Hypothalamus (tissue), 51 donors: Measurements from ENCODE around the gene MACROH2A1.
A peak's percentile ranks its signal among the peaks of the same experiment; 100 is the strongest.

Source experiments
- DNase-seq, 51 donors: peaks; one replicate each; lab custom pipeline; 2025; lab: John Stamatoyannopoulos, UW

The MACROH2A1 gene

DNA sequence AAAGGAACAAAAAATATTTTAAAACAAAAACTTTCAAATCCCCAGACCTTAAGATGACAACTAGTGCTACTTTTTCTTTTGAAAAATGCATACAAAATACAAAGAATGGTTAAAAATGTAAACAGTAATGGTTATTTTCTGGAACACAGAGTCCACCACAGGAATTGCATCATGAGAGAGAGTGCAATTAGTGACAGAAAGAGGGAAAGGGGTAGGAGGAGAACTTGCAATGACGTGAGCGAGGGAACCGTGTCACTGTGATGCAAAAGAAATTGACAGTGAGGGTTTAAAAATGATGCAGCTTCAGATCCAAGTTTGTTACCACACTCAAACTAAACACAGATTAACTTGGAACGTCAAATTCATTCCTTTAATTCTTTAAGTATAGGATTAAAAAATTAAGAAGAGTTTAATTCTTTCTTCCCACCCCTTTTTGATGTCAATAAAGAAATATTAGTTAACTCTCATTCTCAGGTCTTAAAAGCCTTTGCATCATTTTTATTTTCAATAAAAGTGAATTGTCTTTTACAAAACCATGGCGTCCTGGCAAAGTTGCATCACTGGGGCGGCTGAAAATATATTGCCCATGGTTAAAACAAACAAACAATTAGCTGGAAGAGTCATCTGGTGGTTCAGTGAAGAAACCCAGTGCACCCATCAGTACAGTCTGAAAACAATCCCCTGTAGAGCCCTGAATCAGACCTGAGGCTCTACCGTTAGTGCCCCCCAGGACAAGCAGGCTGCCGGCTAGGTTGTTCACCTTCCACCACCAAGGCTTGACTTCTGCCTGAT is 39.5 kb downstream of the MACROH2A1 start:
- no peak for DNase-seq

DNA sequence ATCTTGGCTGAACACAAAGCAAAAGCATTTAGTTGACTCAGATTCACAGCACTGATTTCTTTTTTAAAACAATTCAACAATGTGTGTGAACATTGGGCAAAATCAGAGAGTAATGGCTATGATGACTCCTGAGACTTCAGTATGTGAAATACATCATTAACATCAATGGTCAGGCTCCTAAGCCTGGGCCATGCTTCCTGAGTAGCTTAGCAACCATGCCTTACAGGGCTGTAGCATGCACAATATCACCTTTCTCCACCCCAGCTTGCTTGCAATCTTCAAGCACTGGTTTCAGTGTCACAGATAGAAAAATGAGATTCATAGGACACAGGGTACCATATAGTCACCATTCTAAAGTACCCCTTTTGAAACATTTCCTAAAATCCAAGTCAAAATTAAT is 41.3 kb downstream of the MACROH2A1 start:
- no peak for DNase-seq

DNA sequence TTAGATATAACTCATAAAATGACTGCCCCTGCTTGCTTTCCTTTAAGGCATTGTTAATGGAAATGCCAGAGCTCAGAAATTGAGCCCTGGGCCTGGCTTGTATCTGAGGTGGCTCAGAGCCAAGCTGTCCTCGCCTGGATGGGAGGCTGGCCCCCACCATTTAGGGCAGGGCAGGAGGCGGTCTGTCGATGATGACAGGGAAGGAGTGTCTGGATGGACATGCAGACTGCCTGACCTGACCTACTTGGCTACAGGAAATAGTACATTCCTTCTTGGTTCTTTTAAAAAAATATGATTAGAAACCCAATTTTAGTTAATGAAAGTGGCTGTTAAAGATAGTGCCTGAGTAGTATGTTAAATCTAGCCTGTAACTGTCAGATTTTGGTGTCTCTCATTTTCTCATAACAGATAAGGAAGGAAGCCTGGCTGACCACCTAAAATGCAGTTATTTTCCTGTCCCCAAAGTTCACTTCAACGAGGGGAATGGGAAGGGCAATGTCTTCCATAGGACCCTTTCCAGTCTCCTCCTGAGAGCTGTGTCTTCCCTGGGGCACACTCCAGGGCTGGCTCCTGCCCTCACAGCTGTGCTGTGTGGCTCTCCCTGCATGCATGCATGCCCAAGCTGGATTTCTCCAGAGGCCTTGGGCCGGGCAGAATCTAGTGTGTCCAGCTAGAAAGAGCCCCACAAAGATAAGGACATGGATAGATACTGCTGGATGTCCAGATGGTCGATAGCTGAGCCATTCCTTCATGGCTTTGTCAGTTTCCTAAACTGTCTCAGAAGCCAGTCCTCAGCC is 42.3 kb downstream of the MACROH2A1 start:
- peak in 4 of 51 donors; percentile 5 to 24 (median 19) for DNase-seq

DNA sequence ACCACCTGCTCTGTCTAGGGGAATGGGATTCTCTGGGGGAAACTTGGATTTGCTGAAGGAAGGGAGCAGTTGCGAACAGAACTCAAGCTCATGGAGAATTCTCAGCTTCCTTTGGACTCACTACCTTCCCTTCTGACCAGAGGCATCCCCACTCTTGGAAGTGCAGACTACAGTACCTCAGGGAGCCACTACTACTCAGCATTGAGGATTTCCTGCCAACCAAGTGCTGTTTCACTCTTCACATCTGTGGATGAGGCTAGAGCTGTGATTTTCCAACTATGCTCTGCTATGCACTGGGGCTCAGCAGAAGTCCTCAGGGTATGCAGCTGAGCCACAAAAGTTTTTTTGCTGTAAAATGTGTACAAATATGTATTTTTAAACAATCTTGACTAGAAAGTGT is 43.9 kb downstream of the MACROH2A1 start:
- DNase-seq = no peak

DNA sequence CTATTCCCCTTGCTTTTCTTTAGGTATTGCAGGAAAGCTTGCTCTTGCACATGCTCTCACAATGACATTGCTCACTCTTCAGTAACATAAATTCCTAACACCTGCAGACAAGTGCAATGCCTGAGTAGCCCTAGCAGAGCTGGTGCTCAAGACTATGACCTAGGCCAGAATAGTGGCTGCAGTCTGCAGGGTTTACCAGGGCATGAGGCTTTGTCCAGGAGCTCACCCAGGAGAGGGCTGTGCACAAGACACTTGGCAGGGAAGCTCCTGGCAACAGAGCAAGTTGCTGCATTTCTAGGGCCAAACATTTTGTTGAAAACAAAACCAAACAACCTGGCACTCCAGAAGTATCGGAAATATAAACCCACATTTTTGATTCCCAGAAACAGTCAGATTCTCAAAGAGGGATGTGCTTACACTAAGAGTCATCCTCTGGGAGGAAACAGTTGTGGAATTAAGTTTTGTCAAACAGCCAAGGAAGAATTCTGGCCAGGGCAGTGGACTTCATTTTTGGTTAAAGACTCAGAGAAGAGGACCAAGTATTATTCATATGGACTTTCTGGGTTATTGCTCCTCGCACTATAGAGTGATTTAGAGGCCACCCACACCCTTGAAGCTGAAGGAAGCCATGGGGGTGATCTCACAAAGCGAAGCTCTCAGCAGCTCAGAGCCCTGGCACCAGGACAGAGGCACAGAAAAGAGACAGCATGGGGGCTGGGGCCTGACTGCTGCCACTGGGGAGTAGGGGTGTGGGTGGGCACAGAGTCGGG is 44.9 kb downstream of the MACROH2A1 start:
- peak in 9 of 51 donors; percentile 8 to 40 (median 26) for DNase-seq

DNA sequence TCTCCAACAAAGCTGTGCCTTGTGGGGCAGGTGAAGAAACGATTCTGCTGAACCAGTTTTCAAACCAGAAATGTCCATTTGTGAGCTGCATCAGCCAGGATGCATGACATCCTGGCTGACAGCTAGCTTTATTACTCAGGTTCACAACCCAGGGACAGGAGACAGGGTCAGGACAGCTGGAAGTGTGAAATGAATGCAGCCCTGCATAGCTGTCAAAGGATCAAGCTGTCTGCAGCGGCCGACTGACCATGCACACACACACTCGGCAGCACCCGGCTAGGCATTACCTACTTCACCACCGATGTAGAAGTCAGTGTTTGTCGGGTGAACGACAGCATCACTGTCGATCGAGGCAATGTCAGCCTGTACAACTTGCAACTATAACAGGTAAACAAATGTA is 48.5 kb downstream of the MACROH2A1 start:
- no peak for DNase-seq

DNA sequence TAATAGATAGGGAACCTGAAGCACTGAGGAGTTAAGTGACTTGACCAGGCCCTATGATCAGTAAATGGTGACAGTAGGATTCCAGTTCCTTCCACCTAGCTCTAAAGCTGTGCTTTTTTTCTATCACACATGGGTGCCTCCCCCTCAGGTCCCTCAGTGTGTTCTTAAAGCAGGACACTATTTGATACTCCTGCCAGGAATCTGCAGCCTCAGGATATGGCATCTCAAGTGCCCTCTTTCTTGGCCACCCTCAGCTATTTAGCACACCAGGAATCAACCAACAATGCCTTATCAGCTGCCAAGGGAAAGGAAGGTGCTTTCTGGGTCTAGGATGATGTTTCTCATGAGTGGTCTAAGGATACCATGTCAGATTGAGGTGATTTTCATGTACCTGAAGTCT is 49.1 kb downstream of the MACROH2A1 start:
- no peak for DNase-seq

DNA sequence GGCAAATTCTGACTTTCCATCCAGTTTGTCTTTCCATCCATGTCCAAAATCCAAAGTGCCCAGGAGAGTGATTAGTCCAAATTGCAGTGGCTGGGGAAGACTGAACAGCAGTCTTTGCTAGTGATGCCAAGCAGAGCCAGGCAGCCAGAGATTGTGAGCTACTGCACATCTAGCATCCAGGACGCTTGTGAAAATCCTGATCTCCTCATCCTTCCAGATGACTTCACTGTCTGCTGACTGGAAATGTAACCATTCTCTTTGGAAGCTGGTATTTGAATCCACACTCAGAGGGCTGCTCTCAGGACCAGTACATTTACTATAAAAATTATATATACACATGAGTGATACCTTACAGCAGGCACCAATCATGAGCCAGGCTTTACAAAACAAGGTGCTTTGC is 49.6 kb downstream of the MACROH2A1 start:
- no peak for DNase-seq

DNA sequence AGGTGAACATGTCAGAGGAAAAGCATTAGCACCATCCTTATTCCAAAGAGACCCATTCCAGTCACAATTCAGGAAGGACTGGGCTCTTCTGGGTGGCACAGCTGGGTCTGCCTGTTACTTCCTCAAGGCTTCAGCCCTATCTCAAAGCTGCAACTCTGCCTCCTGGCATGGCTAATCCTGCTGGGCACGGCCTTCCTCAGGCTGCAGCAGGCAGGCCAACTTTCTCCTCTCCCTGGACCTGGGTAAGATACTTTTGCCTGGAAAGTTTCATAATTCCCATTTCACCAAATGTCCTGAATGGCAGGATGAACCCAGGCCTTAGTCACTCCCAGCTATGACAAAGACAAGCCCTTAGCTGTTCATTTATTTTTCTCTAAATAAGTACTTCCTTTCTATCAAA is 50.1 kb downstream of the MACROH2A1 start:
- DNase-seq = no peak

DNA sequence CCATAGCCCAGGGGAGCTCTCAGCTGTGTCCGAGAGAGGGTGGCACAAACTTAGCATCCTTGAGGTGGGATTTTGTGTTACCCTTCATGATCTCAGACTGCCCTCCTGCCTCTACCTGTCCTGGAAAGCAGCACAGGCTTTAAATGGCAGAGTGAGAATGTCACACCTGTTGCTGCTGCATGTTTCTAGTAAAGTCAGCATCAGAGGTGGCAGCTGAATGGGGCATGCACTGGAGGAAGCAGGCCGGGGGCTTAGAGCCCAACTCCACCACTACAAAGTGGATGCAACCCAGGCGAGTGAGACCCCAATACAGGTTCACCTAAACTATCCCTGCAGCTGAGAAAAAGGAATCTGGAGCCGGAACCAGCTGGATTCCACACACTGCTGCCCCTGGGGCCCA is 51.6 kb downstream of the MACROH2A1 start:
- no peak for DNase-seq

DNA sequence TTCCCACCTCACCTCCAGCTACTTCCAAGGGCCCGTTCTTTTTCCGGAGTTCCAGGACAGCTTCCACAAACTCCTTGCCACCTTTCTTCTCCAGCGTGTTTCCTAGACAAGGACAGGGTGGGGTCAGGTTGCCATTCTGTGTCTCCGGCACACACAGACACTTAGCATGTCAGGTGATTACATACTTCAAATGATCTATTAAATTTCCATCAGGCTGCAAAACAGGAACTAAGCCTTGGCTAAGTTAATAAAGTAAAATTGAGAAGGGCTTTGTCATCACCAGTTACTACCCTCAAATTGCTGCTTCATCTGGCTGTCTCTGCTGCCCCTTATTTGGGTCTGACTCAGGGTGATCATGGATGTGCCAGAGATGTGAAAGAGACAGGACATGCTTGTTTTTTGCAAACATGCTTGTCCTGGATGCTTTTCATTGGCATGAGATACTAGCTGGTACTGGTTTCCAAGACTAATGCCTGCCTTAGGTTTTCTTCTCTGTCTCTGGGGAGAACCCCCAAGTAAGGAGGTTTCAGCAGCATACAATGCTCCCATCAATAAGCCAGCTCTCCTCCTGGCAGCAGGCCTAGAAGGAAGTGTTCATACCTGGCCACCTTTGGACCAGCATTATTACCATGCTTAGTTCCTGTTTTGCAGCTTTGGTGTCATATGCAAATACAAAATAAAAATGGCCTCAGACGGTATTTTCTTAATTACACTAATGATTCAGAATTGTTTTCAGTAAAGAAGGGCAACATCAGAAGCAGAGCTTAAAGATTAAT is 52.9 kb downstream of the MACROH2A1 start:
- no peak for DNase-seq

DNA sequence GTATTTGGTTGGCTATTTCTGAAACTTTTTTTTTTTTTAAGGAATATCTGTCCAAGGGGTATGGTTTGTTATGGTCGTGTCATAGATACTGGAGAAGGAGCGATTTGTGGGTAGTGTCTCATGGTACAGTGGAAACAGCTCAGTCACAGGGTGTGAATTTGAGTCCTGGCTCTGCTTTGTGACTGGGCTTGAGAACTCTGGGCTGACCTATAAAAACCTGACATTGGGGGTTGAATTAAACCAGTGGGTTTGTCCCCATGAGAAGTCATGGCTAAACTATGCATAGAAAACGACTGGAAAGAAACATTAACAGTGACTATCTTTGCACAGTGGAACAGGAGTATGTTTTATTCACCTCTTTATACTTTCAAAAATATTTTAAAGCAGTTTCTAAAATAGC is 54.7 kb downstream of the MACROH2A1 start:
- no peak for DNase-seq

DNA sequence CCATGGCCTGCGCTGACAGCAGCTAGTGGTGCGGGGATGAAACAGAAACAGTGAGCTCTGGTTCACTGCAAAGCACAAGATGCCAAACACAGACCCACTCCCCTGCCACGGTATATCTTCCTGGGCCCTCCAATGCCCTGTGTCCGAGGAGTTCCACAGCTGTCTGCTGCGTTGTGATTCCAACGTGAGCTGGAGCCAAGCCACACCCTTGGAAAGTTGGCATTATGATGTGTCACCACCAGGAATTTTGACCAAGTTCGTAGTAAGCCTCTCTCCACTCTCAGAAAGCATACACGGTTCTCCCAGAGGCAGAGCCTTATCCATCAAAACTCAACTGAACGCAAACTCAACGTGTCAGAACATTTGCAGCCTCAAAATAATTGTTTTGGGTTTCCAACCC is 55.6 kb downstream of the MACROH2A1 start:
- DNase-seq = no peak

DNA sequence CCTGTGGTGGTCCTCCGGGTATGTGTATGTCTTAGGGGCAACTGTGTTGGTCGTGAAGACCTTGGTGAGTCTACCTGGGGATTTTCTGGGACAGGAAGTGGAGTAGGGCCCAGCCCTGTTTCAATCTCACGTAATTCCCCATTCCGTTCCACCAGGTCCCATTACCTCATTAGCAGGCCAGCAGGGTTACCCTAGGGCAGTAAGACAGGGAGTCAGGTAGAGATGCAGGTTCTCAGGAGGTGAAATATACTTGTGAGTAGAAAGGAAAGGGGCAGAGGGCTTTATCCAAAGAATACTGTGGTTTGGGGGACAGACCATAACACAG is 56.5 kb downstream of the MACROH2A1 start:
- no peak for DNase-seq

DNA sequence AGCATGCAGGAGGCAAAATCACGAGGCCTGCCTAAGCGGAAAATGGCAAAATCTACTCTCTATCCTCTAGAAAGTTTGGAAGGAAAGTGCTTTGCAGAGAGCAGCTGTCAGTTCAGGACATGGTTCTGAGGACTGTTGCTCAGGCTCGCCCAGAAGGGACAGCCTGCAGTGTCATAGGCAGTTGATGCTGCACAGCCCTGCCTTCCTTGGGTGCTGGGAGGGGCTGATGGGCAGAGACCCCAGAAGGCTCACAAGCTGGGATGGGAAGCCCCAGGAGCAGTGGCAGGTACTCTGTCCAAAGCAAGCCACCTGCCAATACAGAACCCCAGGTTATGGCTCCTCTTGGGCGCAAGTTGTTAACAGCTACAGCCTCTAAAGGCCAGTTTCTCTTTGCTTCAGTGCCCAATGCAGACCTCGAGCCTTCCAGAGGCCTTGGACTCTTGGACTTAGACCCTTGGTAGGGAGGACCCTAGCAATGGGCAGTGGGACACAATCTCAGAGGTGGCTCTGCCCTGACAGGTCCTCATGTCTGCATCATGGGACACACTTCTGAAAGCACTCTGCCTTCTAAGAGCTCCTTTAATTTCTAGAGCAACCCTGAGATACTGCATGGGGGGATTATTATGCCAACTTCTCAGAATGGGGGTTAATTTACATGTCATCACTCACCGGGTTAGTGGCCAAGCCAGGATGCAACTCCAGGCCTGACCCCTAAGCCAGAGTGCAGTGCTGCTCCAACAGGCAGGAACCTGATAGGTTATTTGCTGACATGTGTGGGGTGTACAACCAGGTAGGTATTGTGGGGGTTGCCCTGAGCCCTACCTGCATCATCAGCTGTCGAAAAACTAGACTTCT is 57.1 kb downstream of the MACROH2A1 start:
- no peak for DNase-seq

DNA sequence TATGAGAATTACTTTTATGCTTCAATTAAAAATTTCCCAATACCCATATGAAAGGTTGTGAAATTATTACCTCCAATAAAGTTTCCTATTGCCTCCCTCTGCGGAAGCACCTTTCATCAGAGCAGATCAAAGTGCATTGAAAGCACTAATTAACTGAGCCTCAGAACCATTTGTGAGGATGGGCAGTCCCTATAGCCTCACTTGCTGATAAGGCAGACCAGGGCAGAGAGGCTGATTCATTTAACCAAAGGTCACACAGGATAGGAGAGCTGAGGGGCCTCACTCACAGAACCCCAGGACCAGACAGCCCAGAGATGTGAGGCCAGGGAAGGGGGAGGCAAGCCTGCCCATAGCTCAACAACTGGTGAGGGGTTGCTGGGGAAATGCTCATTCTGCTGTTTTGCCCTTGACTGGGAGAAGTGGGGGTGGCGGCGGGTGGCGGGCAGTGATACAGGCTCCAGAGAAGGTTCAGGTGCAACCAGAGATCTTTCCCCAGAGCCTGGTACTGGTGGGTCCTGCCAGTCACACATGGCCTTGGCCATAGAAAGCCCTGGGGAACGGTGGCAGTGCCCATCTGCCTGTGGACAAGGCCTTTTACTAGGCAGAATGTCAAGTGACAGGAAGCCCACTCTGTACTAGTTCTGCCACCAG is 57.9 kb downstream of the MACROH2A1 start:
- no peak for DNase-seq

DNA sequence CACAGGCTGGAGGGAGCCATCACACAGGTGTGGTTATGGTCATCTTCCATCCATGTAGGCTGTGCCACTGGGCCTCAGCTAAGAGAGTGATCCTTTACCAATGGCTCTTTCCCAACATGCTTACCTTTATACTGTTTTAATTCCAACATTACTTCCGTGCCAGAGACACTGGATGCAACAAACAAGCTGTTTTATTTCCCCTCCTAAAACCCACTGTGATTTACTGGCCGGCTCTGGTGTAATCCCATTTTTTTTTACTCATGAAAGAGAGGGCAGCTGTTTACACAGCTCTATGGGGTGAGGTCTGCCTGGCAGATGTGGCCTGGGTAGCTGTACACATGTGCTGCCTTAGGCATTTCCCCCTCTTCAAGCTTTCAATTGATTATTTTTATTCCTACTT is 58.5 kb downstream of the MACROH2A1 start:
- DNase-seq = no peak

DNA sequence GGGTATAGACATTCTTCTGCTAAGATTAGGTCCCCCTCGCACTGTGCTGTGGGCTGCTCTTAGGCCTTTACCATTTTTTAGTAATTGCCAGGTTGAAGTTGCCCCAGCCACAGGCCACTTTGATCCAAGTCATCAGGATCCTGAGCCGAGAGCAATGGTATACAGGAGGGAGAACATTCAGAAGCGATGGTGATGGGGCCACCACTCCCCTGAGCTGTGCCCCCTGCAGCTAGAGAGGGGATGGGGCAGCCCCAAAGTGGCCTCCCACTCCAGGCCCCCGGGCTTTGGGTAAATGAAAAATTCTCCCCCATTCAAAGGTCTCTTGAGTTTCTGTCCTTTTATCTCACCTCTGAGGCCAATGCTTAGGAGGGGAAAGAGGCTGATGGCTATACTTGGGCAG is 59.4 kb downstream of the MACROH2A1 start:
- DNase-seq = no peak

DNA sequence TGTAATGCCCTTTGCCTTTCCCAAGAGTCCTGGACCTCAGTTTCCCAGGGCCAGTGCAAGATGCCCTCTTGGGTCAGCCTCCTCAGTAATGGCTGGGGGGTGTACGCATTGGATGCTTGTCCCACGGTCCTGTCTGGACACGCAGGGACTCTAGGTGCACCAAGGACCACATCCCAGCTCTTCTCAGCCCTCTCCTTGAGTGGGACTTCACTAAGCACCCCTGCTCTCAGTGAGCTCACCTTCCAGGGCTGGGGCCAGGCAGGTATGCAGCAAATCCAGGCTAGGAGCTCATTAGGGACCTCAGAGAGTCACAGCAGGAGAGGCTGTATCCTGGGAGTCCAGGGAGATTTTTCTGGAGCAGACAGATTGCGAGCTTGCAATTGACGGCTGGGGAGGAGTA is 59.8 kb downstream of the MACROH2A1 start:
- no peak for DNase-seq
